B cell (primary cell): ENCODE data around the gene PTPRG. TPM values are rescaled to one million over a fixed set of nuclear protein-coding genes. Genes with fewer than 3 reads are reported as not detected.

ENCODE experiments used
- ATAC-seq: fragments of 200-7000 bp; cut with Tn5 transposase; one replicate; pipeline ENCODE4 v1.10.0; 2021; ENCODE audit warnings: low read depth, mild to moderate bottlenecking, moderate number of reproducible peaks, moderate library complexity
- CTCF ChIA-PET: fragments of 350-600 bp; sonication (Branson Sonifier 250); formaldehyde crosslinking; loops from one replicate; lab custom pipeline; 2021; ENCODE audit warnings: antibody characterized with exemption, inconsistent platforms; lab: Charles Lee
- POLR2A ChIA-PET: fragments of 350-600 bp; sonication (Branson Sonifier 250); formaldehyde crosslinking; loops from one replicate; lab custom pipeline; 2021; ENCODE audit warnings: antibody characterized with exemption; lab: Charles Lee
- DNase-seq: peaks from one replicate; pipeline ENCODE4 v3.0.0; 2013
- H2AFZ ChIP-seq: 2 replicates; pipeline ENCODE4 v1.6.1; 2012; ENCODE audit warnings: mild to moderate bottlenecking, low read depth, low read length; ENCODE audit not compliant: insufficient read depth, poor library complexity, severe bottlenecking
- H3K27ac ChIP-seq, 2 donors: 1 replicate in 1 of 2; 2 replicates in 1 of 2; pipeline ENCODE4 v1.5.1; 2012 to 2013; ENCODE audit warnings: low read length in 2 of 2, mild to moderate bottlenecking in 2 of 2, moderate library complexity in 1 of 2
- H3K27me3 ChIP-seq, 4 experiments: fragments of 200-600 bp in 1 of 4; sonication (generic) in 1 of 4; replicated peaks in 1 of 4; 1 replicate in 2 of 4; 2 replicates in 2 of 4; pipeline versions ENCODE4 v1.6.1 to v1.7.0; 2013 to 2016; ENCODE audit warnings: low read length in 3 of 4, mild to moderate bottlenecking in 2 of 4, mixed read lengths in 1 of 4, moderate library complexity in 1 of 4; ENCODE audit not compliant: insufficient read depth in 4 of 4, control insufficient read depth in 3 of 4; ENCODE audit errors: control extremely low read depth in 1 of 4
- H3K36me3 ChIP-seq, 2 experiments: replicated peaks in 1 of 2; 1 replicate in 1 of 2; 2 replicates in 1 of 2; pipeline versions ENCODE4 v1.6.1 to v1.7.1; 2013; ENCODE audit warnings: low read length in 1 of 2; ENCODE audit not compliant: insufficient read depth in 2 of 2, control insufficient read depth in 1 of 2; ENCODE audit errors: control extremely low read depth in 1 of 2, extremely low read depth in 1 of 2
- H3K4me1 ChIP-seq, 2 donors: fragments of 200-600 bp in 1 of 2; sonication (generic) in 1 of 2; 1 replicate in 1 of 2; 2 replicates in 1 of 2; pipeline versions ENCODE4 v1.5.1 to v1.6.1; 2013 to 2017; ENCODE audit warnings: low read length in 2 of 2; ENCODE audit not compliant: control insufficient read depth in 2 of 2, insufficient read depth in 2 of 2
- H3K4me2 ChIP-seq: replicated peaks from 2 replicates; pipeline ENCODE3; 2012; ENCODE audit warnings: mild to moderate bottlenecking, low read depth, low read length; ENCODE audit not compliant: poor library complexity, severe bottlenecking
- H3K4me3 ChIP-seq, 5 experiments: fragments of 200-600 bp in 1 of 5; sonication (generic) in 1 of 5; 1 replicate in 3 of 5; 2 replicates in 2 of 5; pipeline versions ENCODE4 v1.5.1 to v1.7.0; 2011 to 2016; ENCODE audit warnings: low read length in 4 of 5, mild to moderate bottlenecking in 4 of 5, low read depth in 2 of 5, control low read depth in 1 of 5, moderate library complexity in 1 of 5; ENCODE audit not compliant: insufficient read depth in 1 of 5; ENCODE audit errors: control extremely low read depth in 1 of 5, extremely low read depth in 1 of 5
- H3K79me2 ChIP-seq: fragments of 200-600 bp; sonication (generic); one replicate; pipeline ENCODE4 v1.6.0; 2016; ENCODE audit warnings: low read length; ENCODE audit not compliant: control insufficient read depth, insufficient read depth
- H3K9ac ChIP-seq: fragments of 200-600 bp; sonication (generic); 2 replicates; pipeline ENCODE4 v1.6.1; 2017; ENCODE audit warnings: mild to moderate bottlenecking, low read length, moderate library complexity
- H3K9me3 ChIP-seq, 3 donors: one replicate each; pipeline versions ENCODE4 v1.6.1 to v1.7.1; 2013; ENCODE audit warnings: low read length in 2 of 3; ENCODE audit not compliant: control insufficient read depth in 2 of 3, insufficient read depth in 1 of 3; ENCODE audit errors: control extremely low read depth in 1 of 3
- H4K20me1 ChIP-seq: 2 replicates; pipeline ENCODE4 v1.6.0; 2012; ENCODE audit warnings: mild to moderate bottlenecking, low read length; ENCODE audit not compliant: insufficient read depth, control insufficient read depth, poor library complexity, severe bottlenecking
- H3K27ac Mint-ChIP-seq: one replicate; pipeline ENCODE4 v1.8.0; 2021; ENCODE audit warnings: mixed read lengths
- H3K27me3 Mint-ChIP-seq: one replicate; pipeline ENCODE4 v1.8.0; 2021; ENCODE audit warnings: mixed read lengths
- H3K4me1 Mint-ChIP-seq: one replicate; pipeline ENCODE4 v1.8.0; 2021; ENCODE audit warnings: mixed read lengths
- H3K4me3 Mint-ChIP-seq: one replicate; pipeline ENCODE4 v1.8.0; 2021; ENCODE audit warnings: mixed read lengths
- H3K9me3 Mint-ChIP-seq: one replicate; pipeline ENCODE4 v1.8.0; 2022; ENCODE audit warnings: mixed read lengths; ENCODE audit not compliant: insufficient read depth
- CTCF ChIP-seq: fragments of 200-600 bp; IDR thresholded peaks from one replicate; pipeline ENCODE4 v1.8.0; 2022; ENCODE audit warnings: antibody characterized with exemption, mild to moderate bottlenecking
- EZH2 ChIP-seq: IDR thresholded peaks from 2 replicates; pipeline ENCODE4 v1.6.1; 2012; ENCODE audit warnings: borderline replicate concordance, low read depth, mild to moderate bottlenecking, moderate library complexity, low read length; ENCODE audit not compliant: insufficient read depth, poor library complexity, severe bottlenecking
- WGBS: methylation state at CpG from one replicate; pipeline ENCODE4 v1.1.5; 2013; ENCODE audit warnings: missing lambda C conversion rate; ENCODE audit not compliant: insufficient coverage; 5-methylcytosine and 5-hydroxymethylcytosine counted together
- intact Hi-C: fragments of 100-400 bp; cut with micrococcal nuclease; formaldehyde crosslinking; loops from one replicate; pipeline ENCODE4 v1.10.0; 2022
- polyA plus RNA-seq: library from polyadenylated mRNA; depleted of rRNA; stranded (reverse); fragments of >200 nt; gene quantifications from 2 replicates; pipeline ENCODE4 v1.2.3, GENCODE V29; 2012
- total RNA-seq, 2 donors: library from RNA; stranded (reverse); fragments of 120-200 nt in 1 of 2; gene quantifications; 1 replicate in 1 of 2; 2 replicates in 1 of 2; pipeline versions ENCODE4 v1.2.3 to v1.2.4, GENCODE V29; 2013 to 2022

Gene PTPRG
- total and polyA plus RNA-seq, 2 donors (not counting 1 experiment from before 2014, with no cell fraction given) = 0.12 to 1.3 TPM

- Histone ChIP-seq H3K36me3 (no peaks in the 10 kb centered on the region), H3K27me3 (no peaks in the 10 kb centered on the region), H3K79me2 (no peaks in the 10 kb centered on the region), H3K27ac (no peak overlapping the region), H3K4me3 (no peak overlapping the region), H4K20me1 (no peaks in the 10 kb centered on the region), H3K9me3 (peaks cover 0 to 4% (median 0%) of the 10 kb centered on the region in 3 donors), H3K4me2 (no peak overlapping the region), H3K9ac (no peak overlapping the region), H3K4me1 (no peaks in the 10 kb centered on the region), H2AFZ (no peak overlapping the region)
- H3K27ac Mint-ChIP-seq = no peak overlapping the region
- 100% methylated on average over 1 of the region's 7 CpGs for WGBS
- CTCF ChIA-PET = no interaction called here
- TF ChIP-seq CTCF (no peak), EZH2 (no peak)
- intact Hi-C loops = no loop called here
- no peak for ATAC-seq
- DNase-seq = no peak
- no peak overlapping the region for H3K4me3 Mint-ChIP-seq
- H3K4me1 Mint-ChIP-seq = no peaks in the 10 kb centered on the region
- POLR2A ChIA-PET = no interaction called here
- no peaks in the 10 kb centered on the region for H3K27me3 Mint-ChIP-seq
- no peaks in the 10 kb centered on the region for H3K9me3 Mint-ChIP-seq
These were observed 213.0 kb downstream of the PTPRG start for GRCh38 chr3:61774279-61774890.

GRCh38 chr3:61776390-61776789 is 215.0 kb downstream of the PTPRG start:
- ATAC-seq (no peak), DNase-seq (no peak)
- intact Hi-C loops = no loop called here
- Mint-ChIP-seq H3K27ac (no peak overlapping the region), H3K27me3 (no peaks in the 10 kb centered on the region), H3K9me3 (no peaks in the 10 kb centered on the region), H3K4me3 (no peak overlapping the region), H3K4me1 (no peaks in the 10 kb centered on the region)
- ChIA-PET POLR2A (no interaction called here), CTCF (no interaction called here)
- Histone ChIP-seq H3K4me3 (no peak overlapping the region), H4K20me1 (no peaks in the 10 kb centered on the region), H3K27me3 (no peaks in the 10 kb centered on the region), H2AFZ (no peak overlapping the region), H3K9me3 (peaks cover 0 to 6% (median 0%) of the 10 kb centered on the region in 3 donors), H3K4me2 (no peak overlapping the region), H3K9ac (no peak overlapping the region), H3K79me2 (no peaks in the 10 kb centered on the region), H3K4me1 (no peaks in the 10 kb centered on the region), H3K27ac (no peak overlapping the region), H3K36me3 (no peaks in the 10 kb centered on the region)
- WGBS = 94% methylated on average over 3 of the region's 5 CpGs
- TF ChIP-seq EZH2 = no peak
- no peak for TF ChIP-seq CTCF
